Esophagus (tissue), 2 donors: ENCODE results near the gene WDPCP. TPM values are rescaled to one million over a fixed set of nuclear protein-coding genes. Genes with fewer than 3 reads are reported as not detected.

Experiments used
- H3K27ac ChIP-seq, 2 donors: one replicate each; pipeline ENCODE4 v1.5.1; 2013; ENCODE audit warnings: low read depth in 2 of 2, mild to moderate bottlenecking in 2 of 2, inconsistent platforms in 1 of 2, low read length in 1 of 2, moderate library complexity in 1 of 2
- H3K27me3 ChIP-seq, 2 donors: one replicate each; pipeline ENCODE4 v1.6.1; 2013; ENCODE audit warnings: low read length in 2 of 2, control low read depth in 1 of 2, mild to moderate bottlenecking in 1 of 2; ENCODE audit not compliant: insufficient read depth in 2 of 2, control insufficient read depth in 1 of 2
- H3K36me3 ChIP-seq, 2 donors: one replicate each; pipeline ENCODE4 v1.6.1; 2013; ENCODE audit warnings: low read length in 1 of 2; ENCODE audit not compliant: control insufficient read depth in 2 of 2, insufficient read depth in 2 of 2
- H3K4me1 ChIP-seq, 2 donors: one replicate each; pipeline ENCODE4 v1.6.1; 2013; ENCODE audit warnings: low read length in 1 of 2; ENCODE audit not compliant: control insufficient read depth in 2 of 2, insufficient read depth in 2 of 2
- H3K4me3 ChIP-seq, 2 donors: one replicate each; pipeline ENCODE4 v1.5.1; 2013; ENCODE audit warnings: low read length in 2 of 2, mild to moderate bottlenecking in 2 of 2, low read depth in 1 of 2, moderate library complexity in 1 of 2
- H3K9me3 ChIP-seq, 2 donors: one replicate each; pipeline ENCODE4 v1.6.1; 2013; ENCODE audit warnings: mild to moderate bottlenecking in 2 of 2, low read depth in 1 of 2, low read length in 1 of 2, moderate library complexity in 1 of 2; ENCODE audit not compliant: control insufficient read depth in 2 of 2, insufficient read depth in 1 of 2
- WGBS, 2 donors: extraction: QIAGEN DNeasy Blood & Tissue Kit; methylation state at CpG; one replicate each; pipeline ENCODE4 v1.1.7; 2013; 5-methylcytosine and 5-hydroxymethylcytosine counted together
- polyA plus RNA-seq, 2 donors: library from polyadenylated mRNA; stranded (reverse); fragments of 200-250 nt; gene quantifications; one replicate each; pipeline ENCODE4 v1.2.3, GENCODE V29; 2013
- donor health status: healthy with polysubstance abuse.
- donor health status: Bipolar disorder and iron deficiency.

WDPCP gene
- polyA plus RNA-seq, 2 donors, result 0.81 to 0.94 TPM

GRCh38 chr2:63270717-63271116 lies 317.6 kb downstream of the WDPCP start:
- Histone ChIP-seq H3K9me3 (peaks cover 5 to 10% of the 10 kb centered on the region in 2 donors), H3K4me1 (no peaks in the 10 kb centered on the region), H3K4me3 (no peak overlapping the region), H3K27ac (no peak overlapping the region), H3K27me3 (no peaks in the 10 kb centered on the region), H3K36me3 (no peaks in the 10 kb centered on the region)
- 96 to 98% methylated on average over 3 of the region's 3 CpGs for WGBS, 2 donors

- H3K4me1 ChIP-seq, result no peaks in the 10 kb centered on the region
- no peaks in the 10 kb centered on the region for H3K36me3 ChIP-seq
- no peak overlapping the region for H3K27ac ChIP-seq
- no peaks in the 10 kb centered on the region for H3K27me3 ChIP-seq
- H3K9me3 ChIP-seq, result peaks cover 5 to 10% of the 10 kb centered on the region in 2 donors
- no peak overlapping the region for H3K4me3 ChIP-seq
Observed at GRCh38 chr2:63268946-63269345, 319.3 kb downstream of the WDPCP start.

- H3K4me1 ChIP-seq, result no peaks in the 10 kb centered on the region
- WGBS, 2 donors, result 83 to 91% methylated on average over 2 of the region's 2 CpGs
Observed at GRCh38 chr2:63261137-63261621, 327.1 kb downstream of the WDPCP start.

GRCh38 chr2:63257473-63257872 lies 330.8 kb downstream of the WDPCP start:
- 82 to 85% methylated on average over 2 of the region's 2 CpGs for WGBS, 2 donors
- Histone ChIP-seq H3K4me3 (no peak overlapping the region), H3K27me3 (no peaks in the 10 kb centered on the region), H3K9me3 (no peaks in the 10 kb centered on the region), H3K36me3 (no peaks in the 10 kb centered on the region), H3K4me1 (no peaks in the 10 kb centered on the region), H3K27ac (no peak overlapping the region)

More at GRCh38 chr2:63261137-63261621, 327.1 kb downstream of the WDPCP start:
- Histone ChIP-seq H3K9me3 (no peaks in the 10 kb centered on the region), H3K36me3 (no peaks in the 10 kb centered on the region), H3K27me3 (no peaks in the 10 kb centered on the region), H3K4me3 (no peak overlapping the region), H3K27ac (no peak overlapping the region)

- no peaks in the 10 kb centered on the region for H3K36me3 ChIP-seq
- H3K4me1 ChIP-seq, result no peaks in the 10 kb centered on the region
- no peaks in the 10 kb centered on the region for H3K9me3 ChIP-seq
- no peak overlapping the region for H3K4me3 ChIP-seq
- WGBS, 2 donors, result 89% methylated on average over 2 of the region's 2 CpGs
- no peaks in the 10 kb centered on the region for H3K27me3 ChIP-seq
- no peak overlapping the region for H3K27ac ChIP-seq
Observed at GRCh38 chr2:63249161-63249560, 339.1 kb downstream of the WDPCP start.

- H3K27ac ChIP-seq, result no peak overlapping the region
- H3K36me3 ChIP-seq, result no peaks in the 10 kb centered on the region
- H3K9me3 ChIP-seq, result no peaks in the 10 kb centered on the region
- H3K4me1 ChIP-seq, result no peaks in the 10 kb centered on the region
- 64 to 78% methylated on average over 1 of the region's 1 CpG for WGBS, 2 donors
- no peaks in the 10 kb centered on the region for H3K27me3 ChIP-seq
- no peak overlapping the region for H3K4me3 ChIP-seq
Observed at GRCh38 chr2:63242747-63243146, 345.5 kb downstream of the WDPCP start.

GRCh38 chr2:63225964-63226686 lies 362.2 kb downstream of the WDPCP start:
- 49 to 68% methylated on average over 1 of the region's 1 CpG for WGBS, 2 donors
- Histone ChIP-seq H3K27ac (no peak overlapping the region), H3K27me3 (no peaks in the 10 kb centered on the region), H3K36me3 (no peaks in the 10 kb centered on the region), H3K4me1 (no peaks in the 10 kb centered on the region), H3K9me3 (no peaks in the 10 kb centered on the region), H3K4me3 (no peak overlapping the region)

GRCh38 chr2:63218800-63219526 lies 369.3 kb downstream of the WDPCP start:
- Histone ChIP-seq H3K4me3 (no peak overlapping the region), H3K36me3 (no peaks in the 10 kb centered on the region)
- WGBS, 2 donors, result 60 to 75% methylated on average over 4 of the region's 4 CpGs

GRCh38 chr2:63195310-63195709 lies 393.0 kb downstream of the WDPCP start:
- Histone ChIP-seq H3K36me3 (no peaks in the 10 kb centered on the region), H3K4me3 (no peak overlapping the region), H3K27ac (no peak overlapping the region), H3K4me1 (no peaks in the 10 kb centered on the region), H3K27me3 (no peaks in the 10 kb centered on the region), H3K9me3 (no peaks in the 10 kb centered on the region)
- WGBS, 2 donors, result 94 to 97% methylated on average over 3 of the region's 3 CpGs

More at GRCh38 chr2:63218800-63219526, 369.3 kb downstream of the WDPCP start:
- no peaks in the 10 kb centered on the region for H3K27me3 ChIP-seq
- H3K27ac ChIP-seq, result no peak overlapping the region
- no peaks in the 10 kb centered on the region for H3K4me1 ChIP-seq
- H3K9me3 ChIP-seq, result no peaks in the 10 kb centered on the region
